H1 (cell line): ENCODE data around the gene FLVCR2. TPM values are rescaled to one million over a fixed set of nuclear protein-coding genes. Genes with fewer than 3 reads are reported as not detected.

Experiments used
- CHD2 ChIP-seq: IDR thresholded peaks from 2 replicates; pipeline ENCODE4 v1.6.1; 2012; ENCODE audit warnings: low read length, improper control_type of control experiment
- CTCF ChIP-seq, 3 experiments: IDR thresholded peaks; 1 replicate in 2 of 3; 2 replicates in 1 of 3; pipeline versions ENCODE4 v1.5.1 to v1.6.1; 2011; ENCODE audit warnings: low read length in 3 of 3, mild to moderate bottlenecking in 3 of 3, inconsistent platforms in 2 of 3, low read depth in 1 of 3, moderate library complexity in 1 of 3; ENCODE audit not compliant: insufficient read depth in 1 of 3; ENCODE audit errors: control extremely low read depth in 1 of 3
- EGR1 ChIP-seq: IDR thresholded peaks from 2 replicates; pipeline ENCODE4 v1.6.1; 2011; ENCODE audit warnings: low read depth, low read length, borderline replicate concordance
- GABPA ChIP-seq: IDR thresholded peaks from 2 replicates; pipeline ENCODE4 v1.6.1; 2011; ENCODE audit warnings: mild to moderate bottlenecking, low read length, moderate library complexity, borderline replicate concordance; ENCODE audit not compliant: insufficient read depth
- MAX ChIP-seq: IDR thresholded peaks from 2 replicates; pipeline ENCODE4 v1.6.1; 2012; ENCODE audit warnings: inconsistent platforms
- RNF2 ChIP-seq: fragments of 200-900, 300-1000 bp; sonication (generic); IDR thresholded peaks from 2 replicates; pipeline ENCODE4 v1.7.1; 2016; ENCODE audit warnings: borderline replicate concordance, low read depth, mild to moderate bottlenecking, antibody characterized with exemption, low read length; ENCODE audit not compliant: poor library complexity, severe bottlenecking; ENCODE audit errors: missing control alignments
- TCF12 ChIP-seq: IDR thresholded peaks from 2 replicates; pipeline ENCODE4 v1.6.1; 2011; ENCODE audit warnings: low read depth, mild to moderate bottlenecking, low read length
- polyA plus RNA-seq, 7 experiments: library from polyadenylated mRNA; depleted of rRNA in 3 of 7; stranded (reverse) in 5 of 7; unstranded in 2 of 7; fragments of >200 nt in 5 of 7; fragments of 200-250 nt in 2 of 7; gene quantifications; 1 replicate in 5 of 7; 2 replicates in 1 of 7; 4 replicates in 1 of 7; pipeline versions ENCODE4 v1.2.1 to v1.2.3, GENCODE V29; 2011 to 2013; ENCODE audit warnings: missing spikeins in 2 of 7, mixed read lengths in 2 of 7
- total RNA-seq: library from RNA; stranded (reverse); fragmentation: NEBNext Ultra II Directional; extraction: Animal tissue kit (Norgen Biotek cat#: 25700); gene quantifications from 2 replicates; pipeline ENCODE4 v1.2.1, GENCODE V29; 2021
- TF ChIP-seq, protein P1 (sequence below): fragments of 300-600 bp; sonication (generic); IDR thresholded peaks from 2 replicates; pipeline ENCODE4 v1.7.1; 2012; ENCODE audit warnings: low read length, moderate library complexity, mild to moderate bottlenecking, inconsistent platforms; ENCODE audit not compliant: insufficient replicate concordance

Gene FLVCR2
- total and polyA plus RNA-seq, 2 of the 8 experiments (the other 6 are each of a cell fraction or from before 2014, with no cell fraction given) = 7.1 to 8.2 TPM

GRCh38 chr14:75649773-75650172 is 71.4 kb downstream of the FLVCR2 start (continued):
- TF ChIP-seq, protein P1, sequence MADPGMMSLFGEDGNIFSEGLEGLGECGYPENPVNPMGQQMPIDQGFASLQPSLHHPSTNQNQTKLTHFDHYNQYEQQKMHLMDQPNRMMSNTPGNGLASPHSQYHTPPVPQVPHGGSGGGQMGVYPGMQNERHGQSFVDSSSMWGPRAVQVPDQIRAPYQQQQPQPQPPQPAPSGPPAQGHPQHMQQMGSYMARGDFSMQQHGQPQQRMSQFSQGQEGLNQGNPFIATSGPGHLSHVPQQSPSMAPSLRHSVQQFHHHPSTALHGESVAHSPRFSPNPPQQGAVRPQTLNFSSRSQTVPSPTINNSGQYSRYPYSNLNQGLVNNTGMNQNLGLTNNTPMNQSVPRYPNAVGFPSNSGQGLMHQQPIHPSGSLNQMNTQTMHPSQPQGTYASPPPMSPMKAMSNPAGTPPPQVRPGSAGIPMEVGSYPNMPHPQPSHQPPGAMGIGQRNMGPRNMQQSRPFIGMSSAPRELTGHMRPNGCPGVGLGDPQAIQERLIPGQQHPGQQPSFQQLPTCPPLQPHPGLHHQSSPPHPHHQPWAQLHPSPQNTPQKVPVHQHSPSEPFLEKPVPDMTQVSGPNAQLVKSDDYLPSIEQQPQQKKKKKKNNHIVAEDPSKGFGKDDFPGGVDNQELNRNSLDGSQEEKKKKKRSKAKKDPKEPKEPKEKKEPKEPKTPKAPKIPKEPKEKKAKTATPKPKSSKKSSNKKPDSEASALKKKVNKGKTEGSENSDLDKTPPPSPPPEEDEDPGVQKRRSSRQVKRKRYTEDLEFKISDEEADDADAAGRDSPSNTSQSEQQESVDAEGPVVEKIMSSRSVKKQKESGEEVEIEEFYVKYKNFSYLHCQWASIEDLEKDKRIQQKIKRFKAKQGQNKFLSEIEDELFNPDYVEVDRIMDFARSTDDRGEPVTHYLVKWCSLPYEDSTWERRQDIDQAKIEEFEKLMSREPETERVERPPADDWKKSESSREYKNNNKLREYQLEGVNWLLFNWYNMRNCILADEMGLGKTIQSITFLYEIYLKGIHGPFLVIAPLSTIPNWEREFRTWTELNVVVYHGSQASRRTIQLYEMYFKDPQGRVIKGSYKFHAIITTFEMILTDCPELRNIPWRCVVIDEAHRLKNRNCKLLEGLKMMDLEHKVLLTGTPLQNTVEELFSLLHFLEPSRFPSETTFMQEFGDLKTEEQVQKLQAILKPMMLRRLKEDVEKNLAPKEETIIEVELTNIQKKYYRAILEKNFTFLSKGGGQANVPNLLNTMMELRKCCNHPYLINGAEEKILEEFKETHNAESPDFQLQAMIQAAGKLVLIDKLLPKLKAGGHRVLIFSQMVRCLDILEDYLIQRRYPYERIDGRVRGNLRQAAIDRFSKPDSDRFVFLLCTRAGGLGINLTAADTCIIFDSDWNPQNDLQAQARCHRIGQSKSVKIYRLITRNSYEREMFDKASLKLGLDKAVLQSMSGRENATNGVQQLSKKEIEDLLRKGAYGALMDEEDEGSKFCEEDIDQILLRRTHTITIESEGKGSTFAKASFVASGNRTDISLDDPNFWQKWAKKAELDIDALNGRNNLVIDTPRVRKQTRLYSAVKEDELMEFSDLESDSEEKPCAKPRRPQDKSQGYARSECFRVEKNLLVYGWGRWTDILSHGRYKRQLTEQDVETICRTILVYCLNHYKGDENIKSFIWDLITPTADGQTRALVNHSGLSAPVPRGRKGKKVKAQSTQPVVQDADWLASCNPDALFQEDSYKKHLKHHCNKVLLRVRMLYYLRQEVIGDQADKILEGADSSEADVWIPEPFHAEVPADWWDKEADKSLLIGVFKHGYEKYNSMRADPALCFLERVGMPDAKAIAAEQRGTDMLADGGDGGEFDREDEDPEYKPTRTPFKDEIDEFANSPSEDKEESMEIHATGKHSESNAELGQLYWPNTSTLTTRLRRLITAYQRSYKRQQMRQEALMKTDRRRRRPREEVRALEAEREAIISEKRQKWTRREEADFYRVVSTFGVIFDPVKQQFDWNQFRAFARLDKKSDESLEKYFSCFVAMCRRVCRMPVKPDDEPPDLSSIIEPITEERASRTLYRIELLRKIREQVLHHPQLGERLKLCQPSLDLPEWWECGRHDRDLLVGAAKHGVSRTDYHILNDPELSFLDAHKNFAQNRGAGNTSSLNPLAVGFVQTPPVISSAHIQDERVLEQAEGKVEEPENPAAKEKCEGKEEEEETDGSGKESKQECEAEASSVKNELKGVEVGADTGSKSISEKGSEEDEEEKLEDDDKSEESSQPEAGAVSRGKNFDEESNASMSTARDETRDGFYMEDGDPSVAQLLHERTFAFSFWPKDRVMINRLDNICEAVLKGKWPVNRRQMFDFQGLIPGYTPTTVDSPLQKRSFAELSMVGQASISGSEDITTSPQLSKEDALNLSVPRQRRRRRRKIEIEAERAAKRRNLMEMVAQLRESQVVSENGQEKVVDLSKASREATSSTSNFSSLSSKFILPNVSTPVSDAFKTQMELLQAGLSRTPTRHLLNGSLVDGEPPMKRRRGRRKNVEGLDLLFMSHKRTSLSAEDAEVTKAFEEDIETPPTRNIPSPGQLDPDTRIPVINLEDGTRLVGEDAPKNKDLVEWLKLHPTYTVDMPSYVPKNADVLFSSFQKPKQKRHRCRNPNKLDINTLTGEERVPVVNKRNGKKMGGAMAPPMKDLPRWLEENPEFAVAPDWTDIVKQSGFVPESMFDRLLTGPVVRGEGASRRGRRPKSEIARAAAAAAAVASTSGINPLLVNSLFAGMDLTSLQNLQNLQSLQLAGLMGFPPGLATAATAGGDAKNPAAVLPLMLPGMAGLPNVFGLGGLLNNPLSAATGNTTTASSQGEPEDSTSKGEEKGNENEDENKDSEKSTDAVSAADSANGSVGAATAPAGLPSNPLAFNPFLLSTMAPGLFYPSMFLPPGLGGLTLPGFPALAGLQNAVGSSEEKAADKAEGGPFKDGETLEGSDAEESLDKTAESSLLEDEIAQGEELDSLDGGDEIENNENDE = no peak
- TF ChIP-seq GABPA = no peak
- no peak for TF ChIP-seq MAX
- TF ChIP-seq TCF12 = no peak
- no peak for TF ChIP-seq CTCF (IDR thresholded peaks at IDR 0.05; ENCODE audit: control extremely low read depth in 1 of 3, insufficient read depth in 1 of 3, low read depth in 1 of 3, low read length in 3 of 3)
- TF ChIP-seq CHD2 = no peak
- no peak for TF ChIP-seq RNF2
- TF ChIP-seq EGR1 = no peak
